Choroid plexus epithelial cell (primary cell): ENCODE data around the gene P2RY12.

Source experiments
- DNase-seq: peaks from one replicate; pipeline ENCODE4 v3.0.0-alpha.2; 2010; ENCODE audit warnings: low read depth
- H3K4me3 ChIP-seq: 2 replicates; pipeline ENCODE4 v1.5.1; 2011; ENCODE audit warnings: low read depth, mild to moderate bottlenecking, control low read depth, low read length, moderate library complexity
- TF ChIP-seq, protein P1 (sequence below): conservative IDR thresholded peaks from 2 replicates; pipeline ENCODE4 v1.5.1; 2011; ENCODE audit warnings: low read depth, mild to moderate bottlenecking, control low read depth, inconsistent platforms, low read length, moderate library complexity

P2RY12 gene

GRCh38 chr3:151306168-151306810, 78.3 kb downstream of the P2RY12 start:
- no peak for DNase-seq
- TF ChIP-seq, protein P1, sequence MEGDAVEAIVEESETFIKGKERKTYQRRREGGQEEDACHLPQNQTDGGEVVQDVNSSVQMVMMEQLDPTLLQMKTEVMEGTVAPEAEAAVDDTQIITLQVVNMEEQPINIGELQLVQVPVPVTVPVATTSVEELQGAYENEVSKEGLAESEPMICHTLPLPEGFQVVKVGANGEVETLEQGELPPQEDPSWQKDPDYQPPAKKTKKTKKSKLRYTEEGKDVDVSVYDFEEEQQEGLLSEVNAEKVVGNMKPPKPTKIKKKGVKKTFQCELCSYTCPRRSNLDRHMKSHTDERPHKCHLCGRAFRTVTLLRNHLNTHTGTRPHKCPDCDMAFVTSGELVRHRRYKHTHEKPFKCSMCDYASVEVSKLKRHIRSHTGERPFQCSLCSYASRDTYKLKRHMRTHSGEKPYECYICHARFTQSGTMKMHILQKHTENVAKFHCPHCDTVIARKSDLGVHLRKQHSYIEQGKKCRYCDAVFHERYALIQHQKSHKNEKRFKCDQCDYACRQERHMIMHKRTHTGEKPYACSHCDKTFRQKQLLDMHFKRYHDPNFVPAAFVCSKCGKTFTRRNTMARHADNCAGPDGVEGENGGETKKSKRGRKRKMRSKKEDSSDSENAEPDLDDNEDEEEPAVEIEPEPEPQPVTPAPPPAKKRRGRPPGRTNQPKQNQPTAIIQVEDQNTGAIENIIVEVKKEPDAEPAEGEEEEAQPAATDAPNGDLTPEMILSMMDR, result no peak
- H3K4me3 ChIP-seq, result no peak overlapping the region

DNA sequence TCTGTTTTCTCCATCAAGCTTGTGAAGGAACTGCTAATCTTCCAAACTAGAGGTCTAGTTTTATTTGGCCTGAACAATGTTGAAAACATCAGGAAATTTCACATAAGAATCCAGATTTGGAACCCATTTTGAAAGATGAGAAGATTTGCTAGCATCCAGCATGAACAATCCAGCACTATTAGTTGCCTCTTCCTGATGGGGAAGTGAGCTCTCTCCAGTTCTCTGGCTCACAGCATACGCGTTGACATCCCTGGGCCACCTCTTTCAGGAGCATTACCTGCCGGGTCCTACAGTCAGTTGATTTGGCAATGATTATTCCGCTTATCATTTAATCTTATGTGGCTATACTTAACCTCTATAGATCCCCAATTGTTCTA, 78.8 kb downstream of the P2RY12 start:
- DNase-seq, result no peak
- TF ChIP-seq, protein P1, result no peak
- no peak overlapping the region for H3K4me3 ChIP-seq

GRCh38 chr3:151305060-151305774, 79.3 kb downstream of the P2RY12 start:
- DNase-seq, result peak; percentile 99

DNA sequence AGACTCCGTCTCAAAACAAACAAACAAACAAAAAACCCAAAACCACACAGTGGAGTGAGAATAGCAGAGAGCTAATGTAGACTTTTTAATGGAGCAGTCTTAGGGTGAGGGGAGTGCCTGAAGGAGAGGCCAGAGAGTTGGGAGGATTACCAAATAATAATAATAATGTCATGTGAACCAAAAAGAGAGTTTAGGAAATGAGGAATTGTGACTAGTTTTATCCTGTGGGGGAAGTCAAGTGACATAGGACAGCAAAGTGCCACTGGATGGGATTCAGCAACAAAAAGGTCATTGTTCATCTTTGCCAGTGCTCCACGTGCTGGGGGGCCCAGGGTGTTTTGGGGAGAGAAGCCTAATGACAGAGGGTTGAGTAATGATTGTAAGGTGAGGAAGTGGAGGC, 80.8 kb downstream of the P2RY12 start:
- TF ChIP-seq, protein P1, result no peak
- H3K4me3 ChIP-seq, result no peak overlapping the region
- no peak for DNase-seq

More at GRCh38 chr3:151305060-151305774, 79.3 kb downstream of the P2RY12 start:
- TF ChIP-seq, protein P1, result peak; percentile 35
- H3K4me3 ChIP-seq, result peak overlapping the region; percentile 9

GRCh38 chr3:151301787-151302186, 82.8 kb downstream of the P2RY12 start:
- TF ChIP-seq, protein P1, result no peak
- DNase-seq, result peak; percentile 78
- H3K4me3 ChIP-seq, result no peak overlapping the region

DNA sequence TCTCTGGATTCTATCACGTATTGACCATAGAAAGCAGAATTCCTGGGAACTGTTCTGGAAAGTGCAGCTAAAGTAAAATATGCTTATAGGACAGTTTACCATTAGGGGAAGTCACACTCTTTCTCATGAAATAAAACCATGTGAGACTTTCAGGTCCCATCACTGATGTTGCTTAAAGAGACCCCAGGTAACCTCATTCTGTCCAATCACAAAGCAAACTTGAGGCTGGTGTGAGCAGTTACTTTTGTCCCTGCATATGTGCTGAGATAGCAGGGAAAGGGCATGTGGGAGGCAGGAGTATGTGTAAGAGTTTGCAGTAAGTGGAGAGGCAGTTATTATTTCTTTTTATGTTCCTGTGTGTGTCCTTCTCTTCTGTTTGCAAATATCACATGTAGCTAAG, 84.0 kb downstream of the P2RY12 start:
- no peak overlapping the region for H3K4me3 ChIP-seq
- DNase-seq, result no peak
- TF ChIP-seq, protein P1, result no peak

GRCh38 chr3:151299006-151299405, 85.5 kb downstream of the P2RY12 start:
- TF ChIP-seq, protein P1, result no peak
- DNase-seq, result no peak
- H3K4me3 ChIP-seq, result no peak overlapping the region
